ENCODE measurements around the gene DEXI. TPM values are rescaled to one million over a fixed set of nuclear protein-coding genes. Genes with fewer than 3 reads are reported as not detected.
"Not testable (repeated sequence)": the region's sequence is repeated elsewhere in the genome, so short reads cannot be mapped to it uniquely, and the experiment has no call there.

The DEXI gene
- total RNA-seq, 4 donors from 2014 or later, result 106 to 133 (median 125) TPM

DNA sequence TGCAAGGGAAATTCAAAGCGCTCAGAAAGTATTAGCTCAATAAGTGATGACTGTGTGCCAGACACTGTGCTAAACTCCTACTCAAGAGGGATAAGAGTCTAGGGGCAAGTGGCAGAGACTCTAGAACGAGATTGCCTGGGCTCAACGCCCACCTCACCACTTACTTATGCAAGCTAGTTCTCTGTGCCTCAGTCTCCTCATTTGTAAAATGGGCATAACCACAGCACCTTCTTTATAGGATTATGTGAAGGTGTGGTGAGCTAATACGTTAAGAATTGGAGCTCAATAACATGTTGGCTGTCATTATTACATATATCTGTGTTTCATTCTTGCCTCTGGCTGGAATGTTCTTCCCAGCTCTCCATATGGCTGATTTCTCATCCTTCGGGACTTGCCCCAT, 15.4 kb downstream of the DEXI start:
- intact Hi-C loops (cut with DNase I), result no loop called here
- 96% methylated on average over 5 of the region's 5 CpGs for WGBS
- no peak overlapping the region for H3K4me3 ChIP-seq
- TF ChIP-seq CTCF (IDR thresholded peaks at IDR 0.05), result no peak
- no peak for TF ChIP-seq POLR2A (IDR thresholded peaks at IDR 0.05; ENCODE audit: low read depth)
- TF ChIP-seq EP300 (IDR thresholded peaks at IDR 0.05), result no peak
- TF ChIP-seq POLR2AphosphoS5 (IDR thresholded peaks at IDR 0.05), result no peak
- DNase-seq (ENCODE audit: extremely low spot score), result no peak
- H3K9me3 ChIP-seq, result no peaks in the 10 kb centered on the region
- peaks cover 38 to 50% (median 41%) of the 10 kb centered on the region in 4 donors for H3K4me1 ChIP-seq
- no peak overlapping the region for H3K27ac ChIP-seq (replicated peaks in 1 of 4)
- H3K27me3 ChIP-seq, result no peaks in the 10 kb centered on the region
- H3K36me3 ChIP-seq, result peaks cover 26 to 80% (median 62%) of the 10 kb centered on the region in 4 donors

- H3K27ac ChIP-seq (replicated peaks in 1 of 4), result no peak overlapping the region
- TF ChIP-seq POLR2A (IDR thresholded peaks at IDR 0.05; ENCODE audit: low read depth), result no peak
- TF ChIP-seq POLR2AphosphoS5 (IDR thresholded peaks at IDR 0.05), result no peak
- no peak for TF ChIP-seq CTCF (IDR thresholded peaks at IDR 0.05)
- TF ChIP-seq EP300 (IDR thresholded peaks at IDR 0.05), result no peak
- no peak overlapping the region for H3K4me3 ChIP-seq
- H3K9me3 ChIP-seq, result no peaks in the 10 kb centered on the region
- no CpG with 5 or more reads among the region's 4 CpGs for WGBS
- DNase-seq (ENCODE audit: extremely low spot score), result no peak
- peaks cover 26 to 72% (median 59%) of the 10 kb centered on the region in 4 donors for H3K36me3 ChIP-seq
- no peaks in the 10 kb centered on the region for H3K27me3 ChIP-seq
- intact Hi-C loops (cut with DNase I), result no loop called here
- peaks cover 45 to 53% (median 48%) of the 10 kb centered on the region in 4 donors for H3K4me1 ChIP-seq
These were observed 16.2 kb downstream of the DEXI start for GRCh38 chr16:10926094-10926493.

DNA sequence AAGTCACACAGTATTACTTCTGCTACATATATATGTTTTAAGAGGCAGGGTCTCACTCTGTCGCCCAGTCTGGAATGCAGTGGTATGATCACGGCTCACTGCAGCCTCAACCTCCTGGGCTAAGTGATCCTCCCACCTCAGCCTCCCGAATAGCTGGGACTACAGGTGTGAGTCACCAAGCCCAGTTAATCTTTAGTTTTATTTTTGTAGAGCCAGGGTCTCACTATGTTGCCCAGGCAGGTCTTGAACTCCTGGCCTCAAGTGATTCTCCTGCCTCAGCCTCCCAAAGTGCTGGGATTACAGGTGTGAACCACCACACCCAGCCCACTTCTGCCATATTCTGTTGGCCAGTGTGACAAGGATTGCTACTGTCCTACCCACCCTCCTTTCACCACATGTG, 17.0 kb downstream of the DEXI start:
- H3K36me3 ChIP-seq, result peaks cover 26 to 64% (median 53%) of the 10 kb centered on the region in 4 donors
- H3K4me3 ChIP-seq; H3K27ac ChIP-seq (replicated peaks in 1 of 4); intact Hi-C loops (cut with DNase I); DNase-seq (ENCODE audit: extremely low spot score); H3K27me3 ChIP-seq; H3K9me3 ChIP-seq: not testable (repeated sequence)
- H3K4me1 ChIP-seq, result peaks cover 42 to 53% (median 50%) of the 10 kb centered on the region in 4 donors
- WGBS, result 100% methylated on average over 3 of the region's 3 CpGs

DNA sequence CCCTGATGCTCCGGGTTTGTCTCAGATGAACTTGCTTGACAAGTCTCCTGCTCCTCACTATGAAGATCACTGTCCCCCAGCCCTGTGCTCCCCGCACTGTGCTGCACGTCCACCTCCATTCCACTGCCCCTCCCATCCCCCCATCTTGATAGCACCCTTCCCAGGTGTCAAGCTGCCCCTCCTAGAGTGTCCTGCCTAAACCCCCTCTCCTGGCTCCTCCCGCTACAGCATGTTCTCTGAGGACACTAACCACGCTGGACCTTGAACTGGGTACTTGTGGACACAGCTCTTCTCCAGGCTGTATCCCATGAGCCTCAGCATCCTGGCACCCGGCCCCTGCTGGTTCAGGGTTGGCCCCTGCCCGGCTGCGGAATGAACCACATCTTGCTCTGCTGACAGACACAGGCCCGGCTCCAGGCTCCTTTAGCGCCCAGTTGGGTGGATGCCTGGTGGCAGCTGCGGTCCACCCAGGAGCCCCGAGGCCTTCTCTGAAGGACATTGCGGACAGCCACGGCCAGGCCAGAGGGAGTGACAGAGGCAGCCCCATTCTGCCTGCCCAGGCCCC, 18.5 kb downstream of the DEXI start:
- Histone ChIP-seq H3K9me3 (no peaks in the 10 kb centered on the region), H3K4me1 (peaks cover 41 to 50% (median 44%) of the 10 kb centered on the region in 4 donors), H3K27ac (replicated peaks in 1 of 4) (peak overlapping the region; percentile 53 to 71 (median 64)), H3K4me3 (no peak overlapping the region), H3K27me3 (no peaks in the 10 kb centered on the region), H3K36me3 (peaks cover 26 to 49% (median 45%) of the 10 kb centered on the region in 4 donors)
- intact Hi-C loops (cut with DNase I), result loop anchor here (5.0 kb wide), 1 partner anchor 401 kb away; no protein-coding TSS in a partner anchor
- WGBS, result 87% methylated on average over 7 of the region's 14 CpGs
- DNase-seq (ENCODE audit: extremely low spot score), result no peak
- no peak for TF ChIP-seq EP300 (IDR thresholded peaks at IDR 0.05)
- TF ChIP-seq CTCF (IDR thresholded peaks at IDR 0.05), result no peak
- TF ChIP-seq POLR2AphosphoS5 (IDR thresholded peaks at IDR 0.05), result peak; percentile 10 to 11
- no peak for TF ChIP-seq POLR2A (IDR thresholded peaks at IDR 0.05; ENCODE audit: low read depth)

DNA sequence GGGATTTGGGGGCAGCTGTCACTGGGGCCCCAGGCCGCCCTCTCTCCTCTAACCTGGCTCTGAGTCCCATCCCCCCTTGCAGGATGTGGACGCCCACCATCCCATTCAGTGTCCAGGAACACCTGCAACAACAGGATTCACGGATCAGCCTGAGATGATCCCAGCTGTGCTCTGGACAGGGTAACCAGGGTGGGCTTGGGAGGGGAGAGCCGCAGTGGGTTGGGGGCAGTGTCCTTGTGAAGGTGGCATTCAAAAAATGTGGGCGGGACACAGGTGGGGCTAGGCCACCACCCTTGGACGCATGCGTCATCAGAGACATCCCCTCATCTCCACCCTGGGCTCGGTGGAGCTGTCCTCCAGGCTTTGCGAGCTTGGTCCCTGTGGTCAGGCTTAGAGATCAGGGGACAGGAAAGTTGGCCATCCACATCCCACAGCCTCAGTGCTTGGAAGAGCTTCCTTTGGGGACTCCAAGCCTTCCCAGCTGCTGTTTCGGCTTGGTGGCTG, 19.1 kb downstream of the DEXI start:
- H3K9me3 ChIP-seq, result no peaks in the 10 kb centered on the region
- peaks cover 26 to 44% (median 39%) of the 10 kb centered on the region in 4 donors for H3K36me3 ChIP-seq
- no peak overlapping the region for H3K4me3 ChIP-seq
- no peaks in the 10 kb centered on the region for H3K27me3 ChIP-seq
- H3K4me1 ChIP-seq, result peaks cover 47 to 56% (median 49%) of the 10 kb centered on the region in 4 donors
- no peak for DNase-seq (ENCODE audit: extremely low spot score)
- peak overlapping the region; percentile 53 to 71 (median 64) for H3K27ac ChIP-seq (replicated peaks in 1 of 4)
- intact Hi-C loops (cut with DNase I), result loop anchor here (5.0 kb wide), 1 partner anchor 401 kb away; no protein-coding TSS in a partner anchor
- 95% methylated on average over 4 of the region's 10 CpGs for WGBS
- TF ChIP-seq POLR2AphosphoS5 (IDR thresholded peaks at IDR 0.05) (no peak), CTCF (IDR thresholded peaks at IDR 0.05) (no peak), POLR2A (IDR thresholded peaks at IDR 0.05; ENCODE audit: low read depth) (no peak), EP300 (IDR thresholded peaks at IDR 0.05) (no peak)

Measured in esophagus muscularis mucosa (tissue), 4 donors.